Neural progenitor cell (in vitro differentiated cells): ENCODE data around the gene PLAAT2.

Experiments
- EZH2 ChIP-seq: fragments of 200-600 bp; sonication (generic); IDR thresholded peaks from 2 replicates; pipeline ENCODE4 v1.6.1; 2017; ENCODE audit warnings: antibody characterized with exemption, mild to moderate bottlenecking, moderate library complexity
- TF ChIP-seq, protein P1 (sequence below): fragments of 200-600 bp; sonication (generic); IDR thresholded peaks from 2 replicates; pipeline ENCODE4 v1.5.1; 2017; ENCODE audit warnings: antibody characterized with exemption, mild to moderate bottlenecking

DNA sequence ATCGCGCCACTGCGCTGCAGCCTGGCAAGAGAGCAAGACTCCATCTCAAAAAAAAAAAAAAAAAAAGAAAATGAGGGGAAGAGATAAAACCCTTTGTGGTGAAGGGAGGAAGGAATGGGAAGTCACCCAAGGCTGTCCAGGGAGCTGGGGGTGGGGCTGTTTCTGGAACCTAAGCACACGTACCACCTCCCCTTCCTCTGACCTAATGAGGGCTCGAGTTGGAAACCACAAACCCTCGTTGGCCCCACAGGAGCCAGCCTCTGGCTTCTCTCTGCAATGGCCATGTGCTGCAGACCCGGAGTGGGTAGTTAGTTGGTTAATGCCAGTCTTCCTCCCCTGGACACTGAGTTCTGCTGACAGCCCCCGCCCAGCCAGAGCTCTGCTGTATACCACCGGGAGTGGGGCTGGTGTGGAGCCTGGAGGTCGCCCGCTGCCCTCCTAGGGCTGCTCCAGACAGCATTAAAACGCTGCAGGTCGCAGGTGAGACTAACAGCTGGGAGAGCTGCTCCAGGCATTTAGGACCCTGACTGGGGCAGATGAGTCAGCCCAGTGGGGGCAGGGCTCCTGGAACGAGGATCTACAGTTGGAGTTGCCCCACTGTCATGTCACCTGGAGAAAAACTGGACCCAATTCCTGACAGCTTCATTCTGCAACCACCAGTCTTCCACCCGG, 57.2 kb downstream of the PLAAT2 start, which contains the start of gene LGALS12:
- TF ChIP-seq, protein P1, sequence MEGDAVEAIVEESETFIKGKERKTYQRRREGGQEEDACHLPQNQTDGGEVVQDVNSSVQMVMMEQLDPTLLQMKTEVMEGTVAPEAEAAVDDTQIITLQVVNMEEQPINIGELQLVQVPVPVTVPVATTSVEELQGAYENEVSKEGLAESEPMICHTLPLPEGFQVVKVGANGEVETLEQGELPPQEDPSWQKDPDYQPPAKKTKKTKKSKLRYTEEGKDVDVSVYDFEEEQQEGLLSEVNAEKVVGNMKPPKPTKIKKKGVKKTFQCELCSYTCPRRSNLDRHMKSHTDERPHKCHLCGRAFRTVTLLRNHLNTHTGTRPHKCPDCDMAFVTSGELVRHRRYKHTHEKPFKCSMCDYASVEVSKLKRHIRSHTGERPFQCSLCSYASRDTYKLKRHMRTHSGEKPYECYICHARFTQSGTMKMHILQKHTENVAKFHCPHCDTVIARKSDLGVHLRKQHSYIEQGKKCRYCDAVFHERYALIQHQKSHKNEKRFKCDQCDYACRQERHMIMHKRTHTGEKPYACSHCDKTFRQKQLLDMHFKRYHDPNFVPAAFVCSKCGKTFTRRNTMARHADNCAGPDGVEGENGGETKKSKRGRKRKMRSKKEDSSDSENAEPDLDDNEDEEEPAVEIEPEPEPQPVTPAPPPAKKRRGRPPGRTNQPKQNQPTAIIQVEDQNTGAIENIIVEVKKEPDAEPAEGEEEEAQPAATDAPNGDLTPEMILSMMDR, result no peak
- no peak for TF ChIP-seq EZH2
